Loucy (cell line): ENCODE results near the gene RCAN2.

Experiments
- CTCF ChIP-seq: fragments of 200-600 bp; sonication (generic); conservative IDR thresholded peaks from 2 replicates; pipeline ENCODE4 v1.5.1; 2014; ENCODE audit warnings: mild to moderate bottlenecking, antibody characterized with exemption, low read length
- EZH2phosphoT487 ChIP-seq: fragments of 200-600 bp; IDR thresholded peaks from 2 replicates; pipeline ENCODE4 v1.6.1; 2018; ENCODE audit warnings: antibody characterized with exemption, mild to moderate bottlenecking, moderate library complexity, borderline replicate concordance

- TF ChIP-seq CTCF (no peak), EZH2phosphoT487 (no peak)
Measured at GRCh38 chr6:46381057-46381456, 110.2 kb downstream of the RCAN2 start.
